K562 (cell line): ENCODE data around the gene RPN1. TPM values are rescaled to one million over a fixed set of nuclear protein-coding genes. Genes with fewer than 3 reads are reported as not detected.

Experiments used
- ATAC-seq: fragments of 200-7000 bp; cut with Tn5 transposase; 3 replicates; pipeline ENCODE4 v1.9.1; 2020; ENCODE audit warnings: moderate library complexity
- BruUV-seq: library from RNA; stranded (reverse); fragments of 400-500 nt; replicated peaks from 2 replicates; lab custom pipeline; 2021; lab: Mats Ljungman, UMichigan
- CTCF ChIA-PET: fragments of 300-600 bp; formaldehyde crosslinking; extraction: SDS; loops from one replicate; lab custom pipeline; 2021; ENCODE audit warnings: low intra/inter-chr PET ratio; lab: Yijun Ruan, JAX
- POLR2A ChIA-PET: fragments of 300-600, 350-650 bp; sonication (Branson Sonifier 250); formaldehyde crosslinking; extraction: SDS; loops from one replicate; lab custom pipeline; 2021; ENCODE audit warnings: antibody characterized with exemption, inconsistent platforms; lab: Yijun Ruan, JAX
- DNase-seq, 4 experiments: peaks; one replicate each; pipeline versions ENCODE4 v3.0.0 to v3.0.0-alpha.2; 2011 to 2018; ENCODE audit warnings: low spot score in 3 of 4, mixed read lengths in 3 of 4; ENCODE audit errors: extremely low read depth in 1 of 4
- FAIRE-seq: peaks from 2 replicates; lab custom pipeline; 2011; peaks lifted over from hg19 to GRCh38; lab: Jason Lieb, UNC
- H2AFZ ChIP-seq: 2 replicates; pipeline ENCODE4 v1.6.0; 2011; ENCODE audit warnings: low read depth, low read length, control low read depth, inconsistent platforms
- H3K27ac ChIP-seq: fragments of 200-600 bp; 3 replicates; pipeline ENCODE4 v1.8.0; 2011; ENCODE audit warnings: low read depth, mild to moderate bottlenecking, control low read depth, inconsistent platforms, low read length, moderate library complexity, mixed read lengths; ENCODE audit errors: extremely low read depth
- H3K27me3 ChIP-seq, 2 experiments: fragments of 300-600 bp in 1 of 2; 2 replicates in 1 of 2; 3 replicates in 1 of 2; pipeline versions ENCODE4 v1.6.0 to v1.8.0; 2011; ENCODE audit warnings: inconsistent platforms in 2 of 2, low read length in 2 of 2, mild to moderate bottlenecking in 1 of 2, mixed read lengths in 1 of 2, moderate library complexity in 1 of 2; ENCODE audit not compliant: control insufficient read depth in 2 of 2, insufficient read depth in 2 of 2
- H3K36me3 ChIP-seq: fragments of 300-600 bp; 3 replicates; pipeline ENCODE4 v1.8.0; 2011; ENCODE audit warnings: mild to moderate bottlenecking, low read length, inconsistent platforms; ENCODE audit not compliant: control insufficient read depth, insufficient read depth
- H3K4me1 ChIP-seq, 2 experiments: fragments of 200-600 bp in 1 of 2; replicated peaks in 1 of 2; 2 replicates in 1 of 2; 3 replicates in 1 of 2; pipeline versions ENCODE4 v1.5.1 to v1.8.0; 2011; ENCODE audit warnings: inconsistent platforms in 2 of 2, low read length in 2 of 2, mild to moderate bottlenecking in 1 of 2, mixed read lengths in 1 of 2, moderate library complexity in 1 of 2; ENCODE audit not compliant: control insufficient read depth in 2 of 2, insufficient read depth in 2 of 2
- H3K4me2 ChIP-seq: 2 replicates; pipeline ENCODE4 v1.6.1; 2011; ENCODE audit warnings: low read length, control low read depth, inconsistent platforms, mixed read lengths; ENCODE audit not compliant: insufficient read depth
- H3K4me3 ChIP-seq: fragments of 200-600 bp; sonication (generic), shearing (Covaris generic); 2 replicates; pipeline ENCODE4 v1.5.1; 2016; ENCODE audit warnings: control low read depth, inconsistent platforms
- H3K79me2 ChIP-seq: fragments of 200-600 bp; 3 replicates; pipeline ENCODE4 v1.8.0; 2011; ENCODE audit warnings: low read length, inconsistent platforms; ENCODE audit not compliant: control insufficient read depth, insufficient read depth
- H3K9ac ChIP-seq, 2 experiments: 2 replicates each; pipeline versions ENCODE4 v1.6.0 to v1.6.1; 2011; ENCODE audit warnings: low read depth in 2 of 2, low read length in 2 of 2, control low read depth in 1 of 2, inconsistent platforms in 1 of 2, mild to moderate bottlenecking in 1 of 2, mixed read lengths in 1 of 2; ENCODE audit not compliant: insufficient read depth in 1 of 2
- H3K9me1 ChIP-seq: one replicate; pipeline ENCODE4 v1.6.0; 2011; ENCODE audit warnings: inconsistent platforms, mild to moderate bottlenecking, low read length, moderate library complexity; ENCODE audit not compliant: control insufficient read depth, insufficient read depth
- H3K9me3 ChIP-seq: replicated peaks from 2 replicates; pipeline ENCODE4 v1.5.1; 2011; ENCODE audit warnings: low read depth, low read length, inconsistent platforms; ENCODE audit not compliant: control insufficient read depth, insufficient read depth
- H4K20me1 ChIP-seq: replicated peaks from 2 replicates; pipeline ENCODE4 v1.6.1; 2011; ENCODE audit warnings: low read length, inconsistent platforms, mixed read lengths; ENCODE audit not compliant: control insufficient read depth, insufficient read depth
- GABPB2 ChIP-seq: fragments of 250-450 bp; sonication (Bioruptor Pico); conservative IDR thresholded peaks from 2 replicates; pipeline ENCODE4 v1.5.1; 2021; ENCODE audit warnings: mild to moderate bottlenecking
- NR3C1 ChIP-seq: sonication (generic); formaldehyde crosslinking; IDR thresholded peaks from 2 replicates; pipeline ENCODE4 v1.8.1; 2022; ENCODE audit warnings: missing genetic modification reagents
- NRF1 ChIP-seq, 2 experiments: fragments of 450-650 bp; IDR thresholded peaks in 1 of 2; conservative IDR thresholded peaks in 1 of 2; 2 replicates each; pipeline ENCODE4 v1.6.1; 2014; ENCODE audit warnings: mild to moderate bottlenecking in 2 of 2
- SP2 ChIP-seq: IDR thresholded peaks from 2 replicates; pipeline ENCODE4 v1.6.1; 2011; ENCODE audit warnings: mild to moderate bottlenecking, low read depth, low read length, moderate library complexity; ENCODE audit not compliant: poor library complexity, severe bottlenecking; ENCODE audit errors: extremely low read depth
- STAT5A ChIP-seq: IDR thresholded peaks from 2 replicates; pipeline ENCODE4 v1.6.1; 2012; ENCODE audit warnings: low read length, inconsistent platforms, borderline replicate concordance
- TCFL5 ChIP-seq: fragments of 250-450 bp; sonication (Bioruptor Pico); conservative IDR thresholded peaks from 2 replicates; pipeline ENCODE4 v1.6.1; 2021; ENCODE audit warnings: mild to moderate bottlenecking, moderate library complexity, matching md5 sums
- ZNF133 ChIP-seq: fragments of 250-450 bp; sonication (Bioruptor Pico); IDR thresholded peaks from 2 replicates; pipeline ENCODE4 v1.4.0; 2020; ENCODE audit warnings: mild to moderate bottlenecking
- ZNF444 ChIP-seq: fragments of 250-450 bp; sonication (Bioruptor Pico); IDR thresholded peaks from 2 replicates; pipeline ENCODE4 v1.4.0; 2020; ENCODE audit warnings: mild to moderate bottlenecking, moderate library complexity
- WGBS: fragments of 100-300 bp; shearing (Covaris generic); methylation state at CpG from one replicate; pipeline ENCODE4 v1.1.6; 2016; ENCODE audit warnings: low coverage, mixed read lengths; ENCODE audit not compliant: insufficient coverage; ENCODE audit errors: missing lambda C conversion rate; 5-methylcytosine and 5-hydroxymethylcytosine counted together
- in situ Hi-C: fragments of 300-500 bp; cut with MboI; formaldehyde crosslinking; loops from 4 replicates; pipeline ENCODE4 v1.15.0; 2018; ENCODE audit warnings: inconsistent platforms, mixed read lengths
- intact Hi-C: fragments of 100-400 bp; cut with micrococcal nuclease; formaldehyde crosslinking; loops from 2 replicates; pipeline ENCODE4 v1.14.2; 2022
- polyA plus RNA-seq, 8 experiments: library from polyadenylated mRNA; depleted of rRNA in 4 of 8; stranded (reverse) in 5 of 8; unstranded in 3 of 8; fragments of >200 nt; fragmentation: Nextera tagmentation in 2 of 8; fragmentation: Illumina TruSeq in 1 of 8; extraction: Ambion mirVana in 2 of 8; extraction: Trizol in 1 of 8; gene quantifications; 2 replicates each; pipeline versions ENCODE4 v1.2.1 to v1.2.3, GENCODE V29; 2011 to 2014; ENCODE audit warnings: inconsistent platforms in 1 of 8, missing spikeins in 1 of 8
- total RNA-seq, 7 experiments: library from RNA; depleted of rRNA in 6 of 7; stranded (reverse); fragments of >200 nt in 6 of 7; fragmentation: Illumina TruSeq in 2 of 7; extraction: Trizol in 2 of 7; gene quantifications; 2 replicates each; pipeline versions ENCODE4 v1.2.1 to v1.2.3, GENCODE V29; 2011 to 2021; ENCODE audit warnings: low replicate concordance in 1 of 7
- TF ChIP-seq, protein P1 (sequence below): fragments of 200-800 bp; sonication (Bioruptor generic); IDR thresholded peaks from 2 replicates; pipeline ENCODE4 v1.6.1; 2017; ENCODE audit warnings: missing genetic modification characterization, missing compliant biosample characterization
- TF ChIP-seq, protein P2 (sequence below): fragments of 450-650 bp; IDR thresholded peaks from 2 replicates; pipeline ENCODE4 v1.6.1; 2018; ENCODE audit not compliant: partially characterized antibody
- TF ChIP-seq, protein P3 (sequence below), 2 experiments: fragments of 150-350 bp in 1 of 2; IDR thresholded peaks; 2 replicates each; pipeline ENCODE4 v1.6.1; 2012 to 2016; ENCODE audit warnings: low read depth in 2 of 2, low read length in 2 of 2, mild to moderate bottlenecking in 1 of 2, moderate library complexity in 1 of 2

The RPN1 gene
- total and polyA plus RNA-seq, 9 of the 15 experiments (the other 6 are each of a cell fraction or from before 2014, with no cell fraction given) = 39.5 to 300 (median 148) TPM

DNA sequence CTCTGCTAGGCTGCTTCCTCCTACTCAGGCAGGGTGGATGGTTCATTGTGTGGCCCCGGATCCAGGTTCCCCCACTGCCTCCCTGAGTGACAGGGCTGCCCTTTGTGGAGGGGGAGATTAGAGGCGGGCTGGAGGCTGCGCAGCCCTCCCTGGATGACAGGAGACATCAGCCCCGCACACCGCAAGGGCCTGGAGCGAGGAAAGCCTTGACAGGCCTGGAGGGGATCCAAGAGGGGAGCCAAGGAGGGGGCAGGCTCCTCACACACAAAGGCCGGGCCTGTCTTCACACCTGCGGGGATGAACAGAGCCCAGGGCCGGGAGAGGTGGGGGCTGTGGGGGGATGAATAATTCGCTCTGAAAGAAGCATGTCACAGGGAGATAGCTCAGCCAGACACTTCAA is 72.9 kb downstream of the RPN1 start:
- H3K27me3 ChIP-seq = no peaks in the 10 kb centered on the region
- H3K27ac ChIP-seq = no peak overlapping the region
- H3K4me3 ChIP-seq = no peak overlapping the region
- intact Hi-C loops = no loop called here
- H3K9me1 ChIP-seq = no peaks in the 10 kb centered on the region
- in situ Hi-C loops = no loop called here
- peak overlapping the region; percentile 68 for H2AFZ ChIP-seq
- peak overlapping the region in 1 of 2 experiments; percentile 76; a peak in 2 of 4 replicates for H3K9ac ChIP-seq
- no peaks in the 10 kb centered on the region for H3K79me2 ChIP-seq
- FAIRE-seq = no peak
- H3K36me3 ChIP-seq = no peaks in the 10 kb centered on the region
- ChIA-PET POLR2A (interaction anchor here (0.6 kb wide), 3 partner anchors 24 to 236 kb away, joined by 3 to 4 read pairs (median 3); no protein-coding TSS in a partner anchor), CTCF (no interaction called here)
- peaks cover 5% of the 10 kb centered on the region for H3K9me3 ChIP-seq
- no TSS peak for BruUV-seq
- H3K4me2 ChIP-seq = no peak overlapping the region
- H4K20me1 ChIP-seq = no peaks in the 10 kb centered on the region
- peak; percentile 19 to 44 (median 30) for DNase-seq
- H3K4me1 ChIP-seq = peaks cover 19 to 39% of the 10 kb centered on the region in 2 experiments; a peak in 4 of 5 replicates
- 10% methylated on average over 4 of the region's 10 CpGs for WGBS
- peak; percentile 65 for ATAC-seq
- TF ChIP-seq TCFL5 (CRISPR knock-in tag) (no peak), NR3C1 (CRISPR knock-in tag) (no peak), ZNF444 (CRISPR knock-in tag) (no peak), STAT5A (no peak), SP2 (no peak), GABPB2 (CRISPR knock-in tag) (no peak), NRF1 (conservative IDR thresholded peaks at IDR 0.05 in 1 of 2, IDR thresholded peaks at IDR 0.05 in 1 of 2) (peak; percentile 63 to 70), ZNF133 (no peak)
- TF ChIP-seq, protein P1, sequence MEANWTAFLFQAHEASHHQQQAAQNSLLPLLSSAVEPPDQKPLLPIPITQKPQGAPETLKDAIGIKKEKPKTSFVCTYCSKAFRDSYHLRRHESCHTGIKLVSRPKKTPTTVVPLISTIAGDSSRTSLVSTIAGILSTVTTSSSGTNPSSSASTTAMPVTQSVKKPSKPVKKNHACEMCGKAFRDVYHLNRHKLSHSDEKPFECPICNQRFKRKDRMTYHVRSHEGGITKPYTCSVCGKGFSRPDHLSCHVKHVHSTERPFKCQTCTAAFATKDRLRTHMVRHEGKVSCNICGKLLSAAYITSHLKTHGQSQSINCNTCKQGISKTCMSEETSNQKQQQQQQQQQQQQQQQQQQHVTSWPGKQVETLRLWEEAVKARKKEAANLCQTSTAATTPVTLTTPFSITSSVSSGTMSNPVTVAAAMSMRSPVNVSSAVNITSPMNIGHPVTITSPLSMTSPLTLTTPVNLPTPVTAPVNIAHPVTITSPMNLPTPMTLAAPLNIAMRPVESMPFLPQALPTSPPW = peak; percentile 36; the same call in 1 of the 2 replicates
- TF ChIP-seq, protein P2, sequence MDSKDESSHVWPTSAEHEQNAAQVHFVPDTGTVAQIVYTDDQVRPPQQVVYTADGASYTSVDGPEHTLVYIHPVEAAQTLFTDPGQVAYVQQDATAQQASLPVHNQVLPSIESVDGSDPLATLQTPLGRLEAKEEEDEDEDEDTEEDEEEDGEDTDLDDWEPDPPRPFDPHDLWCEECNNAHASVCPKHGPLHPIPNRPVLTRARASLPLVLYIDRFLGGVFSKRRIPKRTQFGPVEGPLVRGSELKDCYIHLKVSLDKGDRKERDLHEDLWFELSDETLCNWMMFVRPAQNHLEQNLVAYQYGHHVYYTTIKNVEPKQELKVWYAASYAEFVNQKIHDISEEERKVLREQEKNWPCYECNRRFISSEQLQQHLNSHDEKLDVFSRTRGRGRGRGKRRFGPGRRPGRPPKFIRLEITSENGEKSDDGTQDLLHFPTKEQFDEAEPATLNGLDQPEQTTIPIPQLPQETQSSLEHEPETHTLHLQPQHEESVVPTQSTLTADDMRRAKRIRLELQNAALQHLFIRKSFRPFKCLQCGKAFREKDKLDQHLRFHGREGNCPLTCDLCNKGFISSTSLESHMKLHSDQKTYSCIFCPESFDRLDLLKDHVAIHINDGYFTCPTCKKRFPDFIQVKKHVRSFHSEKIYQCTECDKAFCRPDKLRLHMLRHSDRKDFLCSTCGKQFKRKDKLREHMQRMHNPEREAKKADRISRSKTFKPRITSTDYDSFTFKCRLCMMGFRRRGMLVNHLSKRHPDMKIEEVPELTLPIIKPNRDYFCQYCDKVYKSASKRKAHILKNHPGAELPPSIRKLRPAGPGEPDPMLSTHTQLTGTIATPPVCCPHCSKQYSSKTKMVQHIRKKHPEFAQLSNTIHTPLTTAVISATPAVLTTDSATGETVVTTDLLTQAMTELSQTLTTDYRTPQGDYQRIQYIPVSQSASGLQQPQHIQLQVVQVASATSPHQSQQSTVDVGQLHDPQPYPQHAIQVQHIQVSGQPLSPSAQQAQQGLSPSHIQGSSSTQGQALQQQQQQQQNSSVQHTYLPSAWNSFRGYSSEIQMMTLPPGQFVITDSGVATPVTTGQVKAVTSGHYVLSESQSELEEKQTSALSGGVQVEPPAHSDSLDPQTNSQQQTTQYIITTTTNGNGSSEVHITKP = peak; percentile 72
- TF ChIP-seq, protein P3, sequence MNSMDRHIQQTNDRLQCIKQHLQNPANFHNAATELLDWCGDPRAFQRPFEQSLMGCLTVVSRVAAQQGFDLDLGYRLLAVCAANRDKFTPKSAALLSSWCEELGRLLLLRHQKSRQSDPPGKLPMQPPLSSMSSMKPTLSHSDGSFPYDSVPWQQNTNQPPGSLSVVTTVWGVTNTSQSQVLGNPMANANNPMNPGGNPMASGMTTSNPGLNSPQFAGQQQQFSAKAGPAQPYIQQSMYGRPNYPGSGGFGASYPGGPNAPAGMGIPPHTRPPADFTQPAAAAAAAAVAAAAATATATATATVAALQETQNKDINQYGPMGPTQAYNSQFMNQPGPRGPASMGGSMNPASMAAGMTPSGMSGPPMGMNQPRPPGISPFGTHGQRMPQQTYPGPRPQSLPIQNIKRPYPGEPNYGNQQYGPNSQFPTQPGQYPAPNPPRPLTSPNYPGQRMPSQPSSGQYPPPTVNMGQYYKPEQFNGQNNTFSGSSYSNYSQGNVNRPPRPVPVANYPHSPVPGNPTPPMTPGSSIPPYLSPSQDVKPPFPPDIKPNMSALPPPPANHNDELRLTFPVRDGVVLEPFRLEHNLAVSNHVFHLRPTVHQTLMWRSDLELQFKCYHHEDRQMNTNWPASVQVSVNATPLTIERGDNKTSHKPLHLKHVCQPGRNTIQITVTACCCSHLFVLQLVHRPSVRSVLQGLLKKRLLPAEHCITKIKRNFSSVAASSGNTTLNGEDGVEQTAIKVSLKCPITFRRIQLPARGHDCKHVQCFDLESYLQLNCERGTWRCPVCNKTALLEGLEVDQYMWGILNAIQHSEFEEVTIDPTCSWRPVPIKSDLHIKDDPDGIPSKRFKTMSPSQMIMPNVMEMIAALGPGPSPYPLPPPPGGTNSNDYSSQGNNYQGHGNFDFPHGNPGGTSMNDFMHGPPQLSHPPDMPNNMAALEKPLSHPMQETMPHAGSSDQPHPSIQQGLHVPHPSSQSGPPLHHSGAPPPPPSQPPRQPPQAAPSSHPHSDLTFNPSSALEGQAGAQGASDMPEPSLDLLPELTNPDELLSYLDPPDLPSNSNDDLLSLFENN (IDR thresholded peaks at IDR 0.05; ENCODE audit: low read depth in 2 of 2, low read length in 2 of 2) = no peak
